ENCODE measurements around the gene APAF1.
"Not testable (repeated sequence)": the region's sequence is repeated elsewhere in the genome, so short reads cannot be mapped to it uniquely, and the experiment has no call there.

The APAF1 gene

GRCh38 chr12:98733667-98734350 is 88.7 kb downstream of the APAF1 start:
- no peak for DNase-seq

- no peak for DNase-seq
Measured at GRCh38 chr12:98735821-98736220, 90.7 kb downstream of the APAF1 start.

GRCh38 chr12:98736352-98737321 is 91.5 kb downstream of the APAF1 start:
- no peak for DNase-seq

GRCh38 chr12:98737322-98737712 is 92.2 kb downstream of the APAF1 start:
- no peak for DNase-seq

- no peak for DNase-seq
Measured at GRCh38 chr12:98738002-98738401, 92.9 kb downstream of the APAF1 start.

GRCh38 chr12:98738539-98738938 is 93.4 kb downstream of the APAF1 start:
- no peak for DNase-seq

GRCh38 chr12:98740751-98741150 is 95.7 kb downstream of the APAF1 start:
- DNase-seq, result no peak

GRCh38 chr12:98741196-98741555 is 96.1 kb downstream of the APAF1 start:
- DNase-seq, result no peak

- DNase-seq, result no peak
Measured at GRCh38 chr12:98741556-98742265, 96.6 kb downstream of the APAF1 start.

GRCh38 chr12:98743362-98743953 is 98.4 kb downstream of the APAF1 start:
- peak in 1 of 2 donors; percentile 50 for DNase-seq

- no peak for DNase-seq
Measured at GRCh38 chr12:98744680-98745079, 99.6 kb downstream of the APAF1 start.

GRCh38 chr12:98745578-98746391 is 100.7 kb downstream of the APAF1 start:
- DNase-seq, result peak; percentile 9 to 19

- DNase-seq, result no peak
Measured at GRCh38 chr12:98748463-98748862, 103.4 kb downstream of the APAF1 start.

- no peak for DNase-seq
Measured at GRCh38 chr12:98750511-98750910, 105.4 kb downstream of the APAF1 start.

- DNase-seq, result no peak
Measured at GRCh38 chr12:98751580-98752115, 106.6 kb downstream of the APAF1 start.

- no peak for DNase-seq
Measured at GRCh38 chr12:98752726-98753125, 107.6 kb downstream of the APAF1 start.

GRCh38 chr12:98754095-98754494 is 109.0 kb downstream of the APAF1 start:
- no peak for DNase-seq

GRCh38 chr12:98755855-98756254 is 110.8 kb downstream of the APAF1 start:
- DNase-seq, result not testable (repeated sequence)

- DNase-seq, result no peak
Measured at GRCh38 chr12:98757455-98757854, 112.4 kb downstream of the APAF1 start.

- DNase-seq, result peak in 1 of 2 donors; percentile 1
Measured at GRCh38 chr12:98758331-98758730, 113.2 kb downstream of the APAF1 start.

GRCh38 chr12:98763656-98764055 is 118.6 kb downstream of the APAF1 start:
- DNase-seq, result no peak

GRCh38 chr12:98767248-98767647 is 122.2 kb downstream of the APAF1 start:
- DNase-seq, result no peak

All from inflammatory macrophage treated with lipopolysaccharide for 1 hour (primary cell).